ENCODE measurements around the gene MED7.

- TF ChIP-seq EZH2 (IDR thresholded peaks at IDR 0.05; ENCODE audit: borderline replicate concordance, insufficient read depth, low read depth, low read length, poor library complexity, severe bottlenecking) (no peak), CTCF (IDR thresholded peaks at IDR 0.05) (no peak)
Measured at GRCh38 chr5:157165261-157165660, 22.6 kb upstream of the MED7 start.
